HL-60/S4 (cell line): Measurements from ENCODE around the gene ADAMTS3.

Source experiments
- in situ Hi-C: fragments of 300-500 bp; cut with MboI; formaldehyde crosslinking; loops from 2 replicates; pipeline ENCODE4 v1.14.3; 2022; ENCODE audit warnings: low sequenced_read_pairs

ADAMTS3 gene

GRCh38 chr4:72305080-72305479 lies 263.9 kb downstream of the ADAMTS3 start:
- in situ Hi-C loops, result no loop called here

GRCh38 chr4:72302981-72303704 lies 265.9 kb downstream of the ADAMTS3 start:
- in situ Hi-C loops, result no loop called here

- in situ Hi-C loops, result no loop called here
These were observed 267.3 kb downstream of the ADAMTS3 start for GRCh38 chr4:72301759-72302158.

- in situ Hi-C loops, result no loop called here
These were observed 268.9 kb downstream of the ADAMTS3 start for GRCh38 chr4:72300126-72300525.

- in situ Hi-C loops, result no loop called here
These were observed 273.0 kb downstream of the ADAMTS3 start for GRCh38 chr4:72295966-72296557.

- in situ Hi-C loops, result no loop called here
These were observed 278.3 kb downstream of the ADAMTS3 start for GRCh38 chr4:72290737-72291136.

- in situ Hi-C loops, result no loop called here
These were observed 282.1 kb downstream of the ADAMTS3 start for GRCh38 chr4:72286910-72287309.

GRCh38 chr4:72286185-72286584 lies 282.8 kb downstream of the ADAMTS3 start:
- in situ Hi-C loops, result no loop called here

GRCh38 chr4:72283357-72283756 lies 285.7 kb downstream of the ADAMTS3 start:
- in situ Hi-C loops, result no loop called here

GRCh38 chr4:72280252-72280651 lies 288.8 kb downstream of the ADAMTS3 start:
- in situ Hi-C loops, result no loop called here

- in situ Hi-C loops, result no loop called here
These were observed 293.6 kb downstream of the ADAMTS3 start for GRCh38 chr4:72275381-72275780.

GRCh38 chr4:72274251-72274650 lies 294.8 kb downstream of the ADAMTS3 start:
- in situ Hi-C loops, result no loop called here

- in situ Hi-C loops, result no loop called here
These were observed 313.8 kb downstream of the ADAMTS3 start for GRCh38 chr4:72255269-72255668.

- in situ Hi-C loops, result no loop called here
These were observed 325.4 kb downstream of the ADAMTS3 start for GRCh38 chr4:72243641-72244040.

- in situ Hi-C loops, result no loop called here
These were observed 329.4 kb downstream of the ADAMTS3 start for GRCh38 chr4:72239487-72240116.
